ENCODE data around the gene PIBF1.

The PIBF1 gene

DNA sequence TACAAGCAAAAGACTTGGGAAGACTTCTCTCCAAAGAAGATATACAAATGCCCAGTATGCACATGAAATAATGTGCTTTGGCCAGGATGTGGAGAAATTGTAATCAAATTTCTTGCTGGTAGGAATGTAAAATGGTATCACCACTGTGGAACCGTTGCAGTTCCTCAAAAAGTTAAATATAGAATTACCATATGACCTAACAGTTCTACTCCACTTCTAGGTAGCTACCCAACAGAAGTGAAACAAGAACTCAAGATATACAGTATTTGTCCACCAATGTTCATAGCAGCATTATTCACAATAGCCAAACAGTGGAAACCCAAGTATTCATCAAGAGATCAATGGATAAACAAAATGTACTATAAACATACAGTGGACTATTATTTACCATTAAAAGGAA lies 181.8 kb downstream of the PIBF1 start:
- Histone ChIP-seq H3K4me3 (IDR thresholded peaks at IDR 0.05; ENCODE audit: insufficient read depth, low read depth, low read length) (no peak overlapping the region), H3K4me1 (ENCODE audit: low read depth, poor library complexity, severe bottlenecking) (no peaks in the 10 kb centered on the region), H3K79me2 (ENCODE audit: insufficient read depth, low read depth) (no peaks in the 10 kb centered on the region), H4K20me1 (ENCODE audit: insufficient read depth) (no peaks in the 10 kb centered on the region), H2AFZ (ENCODE audit: low read depth) (no peak overlapping the region), H3K27ac (no peak overlapping the region), H3K4me2 (no peak overlapping the region), H3K27me3 (ENCODE audit: insufficient read depth, low read depth) (no peaks in the 10 kb centered on the region), H3K9ac (no peak overlapping the region), H3K36me3 (ENCODE audit: insufficient read depth) (no peaks in the 10 kb centered on the region)
- TF ChIP-seq, protein P1, sequence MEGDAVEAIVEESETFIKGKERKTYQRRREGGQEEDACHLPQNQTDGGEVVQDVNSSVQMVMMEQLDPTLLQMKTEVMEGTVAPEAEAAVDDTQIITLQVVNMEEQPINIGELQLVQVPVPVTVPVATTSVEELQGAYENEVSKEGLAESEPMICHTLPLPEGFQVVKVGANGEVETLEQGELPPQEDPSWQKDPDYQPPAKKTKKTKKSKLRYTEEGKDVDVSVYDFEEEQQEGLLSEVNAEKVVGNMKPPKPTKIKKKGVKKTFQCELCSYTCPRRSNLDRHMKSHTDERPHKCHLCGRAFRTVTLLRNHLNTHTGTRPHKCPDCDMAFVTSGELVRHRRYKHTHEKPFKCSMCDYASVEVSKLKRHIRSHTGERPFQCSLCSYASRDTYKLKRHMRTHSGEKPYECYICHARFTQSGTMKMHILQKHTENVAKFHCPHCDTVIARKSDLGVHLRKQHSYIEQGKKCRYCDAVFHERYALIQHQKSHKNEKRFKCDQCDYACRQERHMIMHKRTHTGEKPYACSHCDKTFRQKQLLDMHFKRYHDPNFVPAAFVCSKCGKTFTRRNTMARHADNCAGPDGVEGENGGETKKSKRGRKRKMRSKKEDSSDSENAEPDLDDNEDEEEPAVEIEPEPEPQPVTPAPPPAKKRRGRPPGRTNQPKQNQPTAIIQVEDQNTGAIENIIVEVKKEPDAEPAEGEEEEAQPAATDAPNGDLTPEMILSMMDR (conservative IDR thresholded peaks at IDR 0.05; ENCODE audit: low read depth, low read length), result no peak

DNA sequence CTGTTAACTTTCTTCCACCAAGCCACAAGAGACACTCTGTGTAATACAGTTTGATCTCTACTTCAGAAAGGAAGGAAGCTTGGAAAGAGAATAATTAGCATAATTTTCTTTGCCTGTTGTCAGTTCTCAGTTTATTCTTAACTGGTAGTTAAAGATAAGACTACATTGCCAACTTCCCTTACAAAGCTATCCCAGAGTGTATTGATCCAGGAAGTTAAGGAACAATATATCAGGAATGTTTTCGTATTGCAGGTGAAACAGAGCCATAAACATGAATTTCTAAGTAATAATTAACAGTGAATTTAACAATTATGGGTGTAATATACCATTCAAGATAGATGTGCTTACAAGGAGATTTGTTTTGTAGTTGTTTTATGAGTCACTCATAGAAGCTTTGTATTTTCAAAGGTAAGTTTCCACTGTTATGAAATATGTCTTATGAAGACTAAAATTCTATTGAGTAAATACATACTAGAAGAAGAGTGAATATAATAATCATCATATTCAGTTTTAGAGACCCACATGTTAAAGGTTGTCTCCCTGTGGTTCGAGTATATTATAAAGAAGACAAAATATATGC lies 188.5 kb downstream of the PIBF1 start:
- no peak overlapping the region for H2AFZ ChIP-seq (ENCODE audit: low read depth)
- H4K20me1 ChIP-seq (ENCODE audit: insufficient read depth), result no peaks in the 10 kb centered on the region
- no peaks in the 10 kb centered on the region for H3K4me1 ChIP-seq (ENCODE audit: low read depth, poor library complexity, severe bottlenecking)
- no peaks in the 10 kb centered on the region for H3K36me3 ChIP-seq (ENCODE audit: insufficient read depth)
- H3K27me3 ChIP-seq (ENCODE audit: insufficient read depth, low read depth), result no peaks in the 10 kb centered on the region
- no peaks in the 10 kb centered on the region for H3K79me2 ChIP-seq (ENCODE audit: insufficient read depth, low read depth)
- no peak overlapping the region for H3K4me2 ChIP-seq
- TF ChIP-seq, protein P1 (conservative IDR thresholded peaks at IDR 0.05; ENCODE audit: low read depth, low read length), result no peak
- H3K27ac ChIP-seq, result no peak overlapping the region
- no peak overlapping the region for H3K4me3 ChIP-seq (IDR thresholded peaks at IDR 0.05; ENCODE audit: insufficient read depth, low read depth, low read length)
- H3K9ac ChIP-seq, result no peak overlapping the region

DNA sequence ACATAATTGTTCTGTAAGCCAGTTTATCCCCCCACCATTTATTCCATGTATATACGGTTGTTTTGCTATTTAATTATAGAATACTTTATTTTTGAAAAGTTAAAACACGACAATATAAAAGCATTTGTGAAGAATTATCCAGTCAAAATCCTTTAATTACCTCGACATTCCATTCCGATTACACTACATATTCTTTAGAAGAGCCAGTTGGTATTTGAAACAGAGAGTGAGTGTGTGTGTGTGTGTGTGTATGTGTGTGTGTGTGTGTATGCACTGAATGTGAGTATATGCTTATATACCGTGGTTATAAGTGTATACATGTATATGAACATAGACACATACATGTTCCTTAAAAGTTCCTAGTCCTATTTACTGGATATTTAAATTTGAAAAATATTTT lies 189.0 kb downstream of the PIBF1 start:
- no peak overlapping the region for H3K4me3 ChIP-seq (IDR thresholded peaks at IDR 0.05; ENCODE audit: insufficient read depth, low read depth, low read length)
- H3K9ac ChIP-seq, result no peak overlapping the region
- no peaks in the 10 kb centered on the region for H3K36me3 ChIP-seq (ENCODE audit: insufficient read depth)
- no peaks in the 10 kb centered on the region for H3K79me2 ChIP-seq (ENCODE audit: insufficient read depth, low read depth)
- H4K20me1 ChIP-seq (ENCODE audit: insufficient read depth), result no peaks in the 10 kb centered on the region
- no peaks in the 10 kb centered on the region for H3K27me3 ChIP-seq (ENCODE audit: insufficient read depth, low read depth)
- TF ChIP-seq, protein P1 (conservative IDR thresholded peaks at IDR 0.05; ENCODE audit: low read depth, low read length), result no peak
- no peak overlapping the region for H3K4me2 ChIP-seq
- no peaks in the 10 kb centered on the region for H3K4me1 ChIP-seq (ENCODE audit: low read depth, poor library complexity, severe bottlenecking)
- H2AFZ ChIP-seq (ENCODE audit: low read depth), result no peak overlapping the region
- no peak overlapping the region for H3K27ac ChIP-seq

DNA sequence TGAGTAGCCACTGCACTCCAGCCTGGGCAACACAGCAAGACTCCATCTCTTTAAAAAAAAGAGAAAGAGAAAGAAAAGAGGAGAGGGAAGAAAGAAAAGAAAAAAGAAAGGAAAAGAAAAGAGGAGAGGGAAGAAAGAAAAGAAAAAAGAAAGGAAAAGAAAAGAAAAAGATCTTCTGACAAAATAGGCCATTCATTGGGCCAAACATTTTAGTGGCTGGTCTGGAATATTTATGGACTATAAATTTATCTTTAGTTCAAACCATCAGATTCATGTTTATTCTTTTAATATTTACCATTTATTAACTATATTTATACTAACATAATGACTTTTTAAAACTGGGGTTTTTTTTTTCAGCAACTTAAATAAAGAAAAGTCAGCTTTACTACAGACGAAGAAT lies 191.3 kb downstream of the PIBF1 start:
- Histone ChIP-seq H4K20me1 (ENCODE audit: insufficient read depth) (no peaks in the 10 kb centered on the region), H3K4me3 (IDR thresholded peaks at IDR 0.05; ENCODE audit: insufficient read depth, low read depth, low read length) (no peak overlapping the region), H3K27me3 (ENCODE audit: insufficient read depth, low read depth) (no peaks in the 10 kb centered on the region), H3K4me1 (ENCODE audit: low read depth, poor library complexity, severe bottlenecking) (no peaks in the 10 kb centered on the region), H3K79me2 (ENCODE audit: insufficient read depth, low read depth) (no peaks in the 10 kb centered on the region), H2AFZ (ENCODE audit: low read depth) (no peak overlapping the region), H3K27ac (no peak overlapping the region), H3K36me3 (ENCODE audit: insufficient read depth) (no peaks in the 10 kb centered on the region), H3K9ac (no peak overlapping the region), H3K4me2 (no peak overlapping the region)
- TF ChIP-seq, protein P1 (conservative IDR thresholded peaks at IDR 0.05; ENCODE audit: low read depth, low read length), result no peak

Measured in KMS-11 (cell line).